ENCODE data around the gene OGFOD3.
"Not testable (repeated sequence)": the region's sequence is repeated elsewhere in the genome, so short reads cannot be mapped to it uniquely, and the experiment has no call there.

The OGFOD3 gene

DNA sequence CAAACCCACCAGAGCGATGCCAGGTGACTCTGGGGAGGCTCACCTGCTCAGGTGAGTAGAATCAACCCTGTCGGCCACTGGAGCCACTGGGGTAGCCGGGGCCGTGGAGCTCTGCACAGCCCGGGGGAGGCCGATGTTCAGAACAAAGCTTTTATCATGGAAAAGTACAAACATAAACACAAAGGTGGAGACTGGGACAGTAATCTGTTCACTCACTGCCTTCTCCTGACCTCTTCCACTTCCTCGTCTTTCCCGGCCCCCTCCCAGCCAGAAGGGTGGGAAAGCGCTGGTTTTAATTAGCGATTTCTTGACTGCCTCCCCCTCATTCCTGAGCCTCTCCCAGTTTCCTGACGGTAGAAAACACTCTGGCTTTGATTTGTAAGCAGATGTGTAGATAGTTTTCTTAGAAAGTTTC lies 69.1 kb downstream of the OGFOD3 start:
- DNase-seq, result peak; percentile 62

DNA sequence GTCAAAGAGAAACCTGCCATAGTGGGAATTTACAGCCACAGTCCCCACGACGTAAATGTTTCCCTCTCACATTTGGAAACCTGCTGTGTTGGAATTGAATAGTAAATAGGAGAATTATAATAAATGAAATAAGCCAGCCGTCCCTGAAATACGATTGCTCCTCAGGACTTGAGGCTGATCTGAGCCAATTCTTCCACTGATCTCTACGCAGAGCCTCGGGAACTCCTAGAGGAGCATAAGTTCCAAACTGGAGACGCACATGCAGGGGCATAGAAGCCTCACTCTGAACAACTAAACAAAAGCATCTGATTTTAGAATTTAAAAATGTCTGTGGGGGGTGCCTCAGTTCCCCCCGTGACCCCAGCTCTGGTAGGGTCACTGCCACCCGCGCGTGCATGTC lies 69.5 kb downstream of the OGFOD3 start:
- DNase-seq, result no peak

DNA sequence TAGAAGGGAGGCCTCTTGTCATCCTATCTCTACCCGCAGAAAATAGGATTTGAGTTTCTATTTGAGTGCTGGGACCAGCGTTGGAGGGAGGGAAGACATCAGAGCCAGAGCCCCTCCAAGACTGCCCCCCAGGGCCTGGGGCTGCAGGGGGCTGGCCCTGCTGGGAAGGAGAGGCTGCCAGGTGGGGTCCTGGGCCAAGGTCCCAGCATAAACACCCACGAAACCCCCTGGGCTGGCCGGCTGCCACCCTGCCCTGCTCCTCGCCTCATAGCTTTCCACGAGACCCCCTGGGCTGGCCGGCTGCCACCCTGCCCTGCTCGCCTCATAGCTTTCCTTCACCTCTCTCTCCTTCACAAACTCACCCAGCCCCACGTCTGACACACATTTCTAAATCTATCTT lies 70.0 kb downstream of the OGFOD3 start:
- no peak for DNase-seq

DNA sequence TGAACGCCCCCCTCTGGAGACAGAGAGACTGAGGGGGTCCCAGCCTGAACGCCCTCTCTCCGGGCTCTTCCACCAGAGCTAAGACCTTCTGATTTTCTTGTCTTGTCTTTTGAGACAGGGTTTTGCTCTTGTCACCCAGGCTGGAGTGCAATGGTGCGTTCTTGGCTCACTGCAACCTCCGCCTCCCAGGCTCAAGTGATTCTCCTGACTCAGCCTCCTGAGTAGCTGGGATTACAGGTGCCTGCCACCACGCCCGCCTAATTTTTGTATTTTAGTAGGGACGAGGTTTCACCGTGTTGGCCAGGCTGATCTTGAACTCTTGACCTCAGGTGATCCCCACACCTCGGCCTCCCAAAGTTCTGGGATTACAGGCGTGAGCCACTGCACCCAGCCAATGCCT lies 70.4 kb downstream of the OGFOD3 start:
- not testable (repeated sequence) for DNase-seq

DNA sequence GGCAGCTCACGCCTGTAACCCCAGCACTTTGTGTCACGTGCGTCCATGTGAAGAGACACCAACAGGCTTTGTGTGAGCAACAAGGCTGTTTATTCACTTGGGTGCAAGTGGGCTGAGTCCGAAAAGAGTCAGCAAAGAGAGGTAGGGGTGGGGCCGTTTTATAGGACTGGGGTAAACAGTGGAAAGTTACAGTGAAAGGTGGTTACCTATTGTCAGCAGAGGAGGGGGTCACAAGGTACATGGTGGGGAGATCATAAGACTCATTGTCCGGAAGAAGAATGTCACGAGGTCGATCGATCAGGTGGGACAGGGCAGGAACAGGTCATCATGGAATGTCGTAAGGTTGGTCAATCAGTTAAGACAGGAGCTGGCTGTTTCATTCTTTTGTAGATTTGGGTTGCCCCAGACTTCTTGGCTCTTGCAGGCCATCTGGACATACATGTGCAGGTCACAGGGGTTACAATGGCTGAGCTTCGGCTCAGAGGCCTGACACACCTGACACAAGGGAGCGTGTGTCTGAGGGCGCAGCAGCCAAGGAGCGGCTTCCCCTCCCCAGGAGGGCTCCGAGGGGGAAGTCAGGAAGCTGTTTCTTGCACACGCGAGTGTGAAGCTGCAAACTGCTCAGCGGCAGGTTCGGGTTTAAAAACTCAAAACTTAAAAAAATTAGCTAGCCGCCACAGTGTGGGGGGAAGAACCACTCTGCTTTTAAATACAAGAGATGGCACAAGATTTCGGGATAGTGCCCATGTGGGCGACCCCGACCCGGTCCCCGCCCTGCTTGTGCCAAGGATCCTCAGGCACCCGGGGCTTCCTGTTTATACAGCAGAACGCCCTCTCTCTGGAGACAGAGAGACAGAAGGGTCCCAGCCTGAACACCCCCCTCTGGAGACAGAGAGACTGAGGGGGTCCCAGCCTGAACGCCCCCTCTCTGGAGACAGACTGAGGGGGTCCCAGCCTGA lies 71.8 kb downstream of the OGFOD3 start:
- DNase-seq, result no peak

DNA sequence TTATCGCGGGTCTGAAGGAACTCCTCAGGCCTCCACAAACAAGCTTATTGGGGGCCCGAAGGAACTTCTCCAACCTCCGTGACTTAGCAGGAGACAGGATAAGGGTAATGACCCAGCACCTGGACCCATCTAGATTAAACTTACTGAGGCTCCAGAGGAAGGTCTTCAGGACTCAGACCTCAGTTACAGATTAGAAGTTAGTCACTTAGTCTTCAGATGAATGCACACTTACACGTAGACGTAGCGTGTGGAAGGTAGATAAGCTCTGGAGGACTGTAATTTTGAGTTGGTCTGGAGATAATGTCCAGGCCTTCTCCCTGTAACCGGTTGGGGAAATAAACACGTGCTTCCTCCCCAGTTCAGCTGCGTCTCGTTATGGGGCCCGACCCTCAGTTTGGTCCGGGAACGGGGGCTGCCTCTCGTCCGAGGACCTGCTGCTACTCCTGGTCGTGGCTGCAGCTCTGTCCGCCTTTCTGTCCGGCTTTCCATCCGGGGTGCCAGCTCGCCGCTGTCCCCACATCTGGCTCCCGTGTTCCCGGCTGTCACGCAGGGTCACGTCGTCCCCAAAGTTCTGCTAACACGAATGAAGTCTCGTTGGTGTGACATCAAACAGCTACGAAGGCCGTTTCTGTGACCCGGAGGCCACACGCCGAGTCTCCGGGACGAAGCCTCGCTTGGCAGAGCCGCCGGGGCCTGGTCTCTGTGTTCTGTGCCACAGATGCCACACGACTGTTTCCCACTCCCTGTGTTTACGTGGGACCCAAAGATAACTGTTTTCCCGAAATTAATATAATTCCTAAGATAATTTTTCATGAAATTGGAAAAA lies 73.0 kb downstream of the OGFOD3 start:
- no peak for DNase-seq

DNA sequence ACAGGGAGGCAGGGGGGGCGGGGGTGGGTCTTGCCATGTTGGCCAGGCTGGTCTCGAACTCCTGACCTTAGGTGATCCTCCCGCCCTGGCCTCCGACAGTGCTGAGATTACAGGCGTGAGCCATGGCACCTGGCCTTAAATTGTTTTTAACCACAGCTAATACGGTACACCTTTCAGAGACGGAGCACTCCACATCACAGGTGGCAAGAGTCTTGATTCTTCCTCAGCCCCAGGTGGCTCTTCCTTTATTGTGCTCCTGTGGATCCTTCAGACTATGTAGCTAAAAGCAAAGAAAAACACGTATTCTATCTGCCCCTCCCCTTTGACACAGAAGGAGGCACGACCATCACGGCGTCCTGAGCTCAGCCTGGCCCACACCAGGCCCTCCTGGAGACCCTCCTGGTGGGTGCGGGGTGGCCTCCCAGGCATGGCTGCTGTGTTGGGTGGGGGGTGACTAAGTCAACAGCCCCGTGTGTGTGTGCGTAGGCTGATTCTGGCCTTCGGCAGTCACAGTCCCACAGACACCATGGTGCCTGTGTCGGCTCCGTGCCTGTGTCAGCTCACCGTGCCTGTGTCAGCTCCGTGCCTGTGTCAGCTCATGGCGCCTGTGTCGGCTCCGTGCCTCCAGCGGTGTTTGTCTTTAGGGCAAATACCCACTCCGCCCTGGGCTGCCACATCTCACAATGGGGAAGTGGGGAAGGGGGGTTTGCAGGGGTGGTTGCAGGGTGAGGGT lies 74.0 kb downstream of the OGFOD3 start:
- DNase-seq, result no peak

DNA sequence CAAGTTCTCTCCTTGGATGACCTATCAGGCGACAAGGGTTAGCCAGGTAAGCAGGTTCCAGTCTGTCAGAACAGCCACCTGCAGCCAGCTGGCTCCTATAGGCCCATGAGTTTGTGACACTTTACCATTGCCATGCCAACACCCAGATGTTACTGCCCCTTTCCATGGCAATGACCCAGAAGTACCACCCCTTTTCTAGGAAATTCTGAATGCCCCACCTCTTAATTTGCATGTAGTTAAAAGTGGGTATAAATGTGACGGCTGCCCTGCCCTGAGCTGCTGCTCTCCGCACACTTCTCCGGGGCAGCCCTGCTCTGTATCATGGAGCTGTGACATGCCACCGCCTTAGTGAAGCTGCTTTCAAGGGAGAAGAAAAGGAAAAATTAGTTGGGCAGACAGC lies 74.8 kb downstream of the OGFOD3 start:
- DNase-seq, result no peak

DNA sequence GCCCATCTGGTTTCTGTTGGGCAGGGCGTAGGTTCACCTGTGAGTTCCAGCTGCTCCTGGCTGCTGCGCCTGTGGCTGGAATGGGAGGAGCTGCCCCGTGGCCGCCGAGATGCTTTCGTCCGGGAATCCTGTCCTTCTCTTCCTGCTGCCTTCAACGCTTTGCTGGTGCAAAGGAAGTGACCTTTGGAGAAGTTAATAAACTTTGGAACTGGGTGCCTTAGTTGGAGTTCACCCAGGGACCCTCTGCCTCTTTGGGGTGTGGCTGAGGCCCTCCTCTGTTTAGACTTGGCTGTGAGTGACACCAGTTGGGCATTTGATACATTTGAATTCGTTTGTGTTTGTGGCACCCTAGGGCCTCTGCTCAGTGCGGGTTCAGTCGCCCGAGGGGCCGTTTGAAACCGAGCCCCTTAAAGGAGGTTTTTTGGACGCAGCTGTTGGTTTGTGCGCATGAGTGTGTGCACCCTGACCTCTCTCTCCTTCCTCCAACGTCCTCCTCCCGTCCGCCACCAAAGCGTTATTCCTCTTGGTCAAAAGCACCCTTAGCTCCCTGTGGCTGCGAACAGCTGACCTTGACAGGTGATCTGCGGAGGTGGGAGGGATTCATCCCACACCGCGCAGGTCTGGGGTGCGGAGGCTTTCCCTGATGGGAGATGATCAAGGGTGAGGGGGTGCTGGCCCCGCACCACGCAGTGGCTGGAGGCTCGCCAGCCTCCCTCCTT lies 75.9 kb downstream of the OGFOD3 start:
- DNase-seq, result no peak

DNA sequence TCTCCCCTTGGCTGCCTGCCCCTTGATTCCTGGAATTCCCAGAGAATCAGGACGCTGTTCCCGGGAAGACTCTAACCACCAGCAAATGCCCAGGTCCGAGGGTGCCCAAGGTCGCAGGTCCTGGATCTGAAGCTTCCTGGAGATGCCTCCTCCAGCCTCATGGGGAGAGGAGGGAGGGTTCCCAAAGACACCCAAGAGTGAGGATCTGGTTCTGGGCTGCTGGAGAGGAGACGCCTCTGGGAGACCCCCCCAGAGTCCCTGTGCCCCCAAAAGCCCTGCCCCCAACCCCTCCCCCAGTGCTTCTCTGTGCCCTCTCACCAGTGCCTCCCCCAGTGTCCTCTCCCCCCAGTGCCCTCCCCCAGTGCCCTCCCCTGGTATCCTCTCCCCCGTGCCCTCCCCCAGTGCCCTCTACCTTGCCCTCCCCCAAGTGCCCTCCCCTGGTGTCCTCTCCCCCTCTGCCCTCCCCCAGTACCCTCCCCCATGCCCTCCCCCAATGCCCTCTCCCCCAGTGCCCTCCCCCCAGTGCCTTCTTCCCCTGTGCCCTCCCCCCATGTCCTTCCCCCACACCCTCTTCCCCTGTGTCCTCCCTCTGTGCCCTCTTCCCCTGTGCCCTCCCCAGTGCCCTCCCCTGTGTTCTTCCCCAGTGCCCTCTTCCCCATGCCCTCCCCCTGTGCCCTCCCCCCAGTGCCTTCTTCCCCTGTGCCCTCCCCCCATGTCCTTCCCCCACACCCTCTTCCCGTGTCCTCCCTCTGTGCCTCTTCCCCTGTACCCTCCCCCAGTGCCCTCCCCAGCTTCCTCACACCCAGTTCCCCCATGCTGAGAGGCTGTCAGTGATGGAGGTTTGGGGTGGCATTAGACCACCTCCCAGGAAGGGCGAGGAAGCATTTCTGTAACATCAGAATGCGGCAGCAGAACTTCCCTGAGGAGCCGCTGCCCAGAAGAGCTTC lies 78.5 kb downstream of the OGFOD3 start:
- DNase-seq, result peak; percentile 60

Measured in fibroblast of upper back skin (primary cell).